Measurements from ENCODE around the gene C1QTNF9.
"Not testable (repeated sequence)": the region's sequence is repeated elsewhere in the genome, so short reads cannot be mapped to it uniquely, and the experiment has no call there.

C1QTNF9 gene

GRCh38 chr13:24309300-24309699 is at the start of gene C1QTNF9:
Gene C1QTNF9 (plus strand): TSS chr13:24309580. CDS start chr13:24316004, 6,424 bp downstream.
- not testable (repeated sequence) for DNase-seq (ENCODE audit: low read depth)

- no peak for DNase-seq (ENCODE audit: low read depth)
These were observed 47.8 kb upstream of the C1QTNF9 start for GRCh38 chr13:24261566-24261965.

GRCh38 chr13:24263632-24264031 is 45.7 kb upstream of the C1QTNF9 start:
- DNase-seq (ENCODE audit: low read depth), result no peak

- DNase-seq (ENCODE audit: low read depth), result peak; percentile 70
These were observed 44.4 kb upstream of the C1QTNF9 start for GRCh38 chr13:24264976-24265375.

- no peak for DNase-seq (ENCODE audit: low read depth)
These were observed 43.9 kb upstream of the C1QTNF9 start for GRCh38 chr13:24265453-24265852.

GRCh38 chr13:24267274-24267673 is 42.1 kb upstream of the C1QTNF9 start:
- DNase-seq (ENCODE audit: low read depth), result no peak

GRCh38 chr13:24267801-24268200 is 41.6 kb upstream of the C1QTNF9 start:
- no peak for DNase-seq (ENCODE audit: low read depth)

GRCh38 chr13:24269821-24270220 is 39.6 kb upstream of the C1QTNF9 start:
- DNase-seq (ENCODE audit: low read depth), result no peak

GRCh38 chr13:24270639-24271141 is 38.7 kb upstream of the C1QTNF9 start:
- DNase-seq (ENCODE audit: low read depth), result no peak

- no peak for DNase-seq (ENCODE audit: low read depth)
These were observed 38.2 kb upstream of the C1QTNF9 start for GRCh38 chr13:24271231-24271600.

- no peak for DNase-seq (ENCODE audit: low read depth)
These were observed 37.6 kb upstream of the C1QTNF9 start for GRCh38 chr13:24271601-24272451.

GRCh38 chr13:24272452-24273161 is 36.8 kb upstream of the C1QTNF9 start:
- no peak for DNase-seq (ENCODE audit: low read depth)

GRCh38 chr13:24273926-24274325 is 35.5 kb upstream of the C1QTNF9 start:
- DNase-seq (ENCODE audit: low read depth), result no peak

GRCh38 chr13:24274452-24275021 is 34.8 kb upstream of the C1QTNF9 start:
- DNase-seq (ENCODE audit: low read depth), result peak; percentile 76

GRCh38 chr13:24275041-24275440 is 34.3 kb upstream of the C1QTNF9 start:
- no peak for DNase-seq (ENCODE audit: low read depth)

GRCh38 chr13:24276306-24276705 is 33.1 kb upstream of the C1QTNF9 start:
- no peak for DNase-seq (ENCODE audit: low read depth)

- no peak for DNase-seq (ENCODE audit: low read depth)
These were observed 32.5 kb upstream of the C1QTNF9 start for GRCh38 chr13:24276861-24277260.

GRCh38 chr13:24277761-24278160 is 31.6 kb upstream of the C1QTNF9 start:
- DNase-seq (ENCODE audit: low read depth), result no peak

- DNase-seq (ENCODE audit: low read depth), result no peak
These were observed 29.9 kb upstream of the C1QTNF9 start for GRCh38 chr13:24279327-24280110.

GRCh38 chr13:24280720-24281119 is 28.7 kb upstream of the C1QTNF9 start:
- no peak for DNase-seq (ENCODE audit: low read depth)

- no peak for DNase-seq (ENCODE audit: low read depth)
These were observed 28.0 kb upstream of the C1QTNF9 start for GRCh38 chr13:24281188-24282008.
